Measurements from ENCODE around the gene TLN1. TPM values are rescaled to one million over a fixed set of nuclear protein-coding genes. Genes with fewer than 3 reads are reported as not detected.
A peak's percentile ranks its signal among the peaks of the same experiment; 100 is the strongest.

Gene TLN1, protein sequence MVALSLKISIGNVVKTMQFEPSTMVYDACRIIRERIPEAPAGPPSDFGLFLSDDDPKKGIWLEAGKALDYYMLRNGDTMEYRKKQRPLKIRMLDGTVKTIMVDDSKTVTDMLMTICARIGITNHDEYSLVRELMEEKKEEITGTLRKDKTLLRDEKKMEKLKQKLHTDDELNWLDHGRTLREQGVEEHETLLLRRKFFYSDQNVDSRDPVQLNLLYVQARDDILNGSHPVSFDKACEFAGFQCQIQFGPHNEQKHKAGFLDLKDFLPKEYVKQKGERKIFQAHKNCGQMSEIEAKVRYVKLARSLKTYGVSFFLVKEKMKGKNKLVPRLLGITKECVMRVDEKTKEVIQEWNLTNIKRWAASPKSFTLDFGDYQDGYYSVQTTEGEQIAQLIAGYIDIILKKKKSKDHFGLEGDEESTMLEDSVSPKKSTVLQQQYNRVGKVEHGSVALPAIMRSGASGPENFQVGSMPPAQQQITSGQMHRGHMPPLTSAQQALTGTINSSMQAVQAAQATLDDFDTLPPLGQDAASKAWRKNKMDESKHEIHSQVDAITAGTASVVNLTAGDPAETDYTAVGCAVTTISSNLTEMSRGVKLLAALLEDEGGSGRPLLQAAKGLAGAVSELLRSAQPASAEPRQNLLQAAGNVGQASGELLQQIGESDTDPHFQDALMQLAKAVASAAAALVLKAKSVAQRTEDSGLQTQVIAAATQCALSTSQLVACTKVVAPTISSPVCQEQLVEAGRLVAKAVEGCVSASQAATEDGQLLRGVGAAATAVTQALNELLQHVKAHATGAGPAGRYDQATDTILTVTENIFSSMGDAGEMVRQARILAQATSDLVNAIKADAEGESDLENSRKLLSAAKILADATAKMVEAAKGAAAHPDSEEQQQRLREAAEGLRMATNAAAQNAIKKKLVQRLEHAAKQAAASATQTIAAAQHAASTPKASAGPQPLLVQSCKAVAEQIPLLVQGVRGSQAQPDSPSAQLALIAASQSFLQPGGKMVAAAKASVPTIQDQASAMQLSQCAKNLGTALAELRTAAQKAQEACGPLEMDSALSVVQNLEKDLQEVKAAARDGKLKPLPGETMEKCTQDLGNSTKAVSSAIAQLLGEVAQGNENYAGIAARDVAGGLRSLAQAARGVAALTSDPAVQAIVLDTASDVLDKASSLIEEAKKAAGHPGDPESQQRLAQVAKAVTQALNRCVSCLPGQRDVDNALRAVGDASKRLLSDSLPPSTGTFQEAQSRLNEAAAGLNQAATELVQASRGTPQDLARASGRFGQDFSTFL (N-terminal part only)
- 18.4 TPM for polyA plus RNA-seq (2013, experiment 1 of 2)
- 18.5 TPM for polyA plus RNA-seq (2013, experiment 2 of 2)

GRCh38 chr9:35732185-35732799, at the start of gene TLN1, which contains the start of gene CREB3:
Gene TLN1, minus strand, starts transcription at chr9:35732195. Its CDS starts 6,501 bp downstream, at chr9:35725694.
Gene CREB3, plus strand, starts transcription at chr9:35732666. Its CDS starts 107 bp downstream, at chr9:35732773.
- WGBS, 2 donors (ENCODE audit: extremely low coverage in 2 of 2, insufficient read length in 2 of 2, insufficient replicate concordance in 1 of 2) = no CpG with 5 or more reads among the region's 49 CpGs
- Histone ChIP-seq H3K27me3 (ENCODE audit: control insufficient read depth in 3 of 3, insufficient read depth in 3 of 3, low read depth in 1 of 3, low read length in 3 of 3) (no peaks in the 10 kb centered on the region), H3K4ac (ENCODE audit: low read length) (no peak within 1 kb of the TSS), H2BK120ac (ENCODE audit: low read depth, low read length) (no peak within 1 kb of the TSS), H2BK12ac (ENCODE audit: low read length) (no peak within 1 kb of the TSS), H3K18ac (ENCODE audit: low read length) (peak within 1 kb of the TSS; percentile 92), H3K79me1 (ENCODE audit: low read depth, low read length) (no peaks in the 10 kb centered on the region), H4K91ac (ENCODE audit: low read depth, low read length, poor library complexity) (no peak within 1 kb of the TSS), H3K9me3 (replicated peaks in 1 of 2; ENCODE audit: control insufficient read depth in 2 of 2, insufficient read depth in 1 of 2, low read depth in 1 of 2, low read length in 2 of 2) (no peaks in the 10 kb centered on the region), H4K8ac (ENCODE audit: low read depth, low read length) (no peak within 1 kb of the TSS), H2AFZ (ENCODE audit: low read length) (peak within 1 kb of the TSS; percentile 90), H3K4me2 (ENCODE audit: insufficient read depth, low read length, poor library complexity, severe bottlenecking) (peak within 1 kb of the TSS; percentile 76), H3K36me3 (replicated peaks in 1 of 2; ENCODE audit: control insufficient read depth in 2 of 2, insufficient read depth in 2 of 2, low read length in 2 of 2) (peaks cover 25 to 51% of the 10 kb centered on the region in 2 donors), H3K4me3 (ENCODE audit: low read length in 2 of 2) (peak within 1 kb of the TSS; percentile 74 to 97), H3K27ac (replicated peaks; ENCODE audit: low read length) (peak within 1 kb of the TSS; percentile 98), H3K23ac (ENCODE audit: low read depth, low read length, poor library complexity) (peak within 1 kb of the TSS; percentile 37), H2AK5ac (ENCODE audit: low read depth, low read length) (peak within 1 kb of the TSS; percentile 20), H2BK15ac (ENCODE audit: low read length) (peak within 1 kb of the TSS; percentile 19), H2BK5ac (ENCODE audit: low read length) (peak within 1 kb of the TSS; percentile 16), H3K14ac (ENCODE audit: low read length) (peak within 1 kb of the TSS; percentile 50), H3K4me1 (ENCODE audit: control insufficient read depth in 2 of 2, insufficient read depth in 1 of 2, low read depth in 1 of 2, low read length in 2 of 2) (peaks cover 38 to 48% of the 10 kb centered on the region in 2 donors), H3K9ac (ENCODE audit: low read depth, low read length, poor library complexity) (peak within 1 kb of the TSS; percentile 96)
- peak; percentile 95 for DNase-seq (ENCODE audit: low spot score)

GRCh38 chr9:35781066-35781465, 49.1 kb upstream of the TLN1 start:
- Histone ChIP-seq H2BK15ac (ENCODE audit: low read length) (no peak overlapping the region), H2AK5ac (ENCODE audit: low read depth, low read length) (no peak overlapping the region), H3K79me1 (ENCODE audit: low read depth, low read length) (no peaks in the 10 kb centered on the region), H2BK5ac (ENCODE audit: low read length) (no peak overlapping the region), H3K9ac (ENCODE audit: low read depth, low read length, poor library complexity) (no peak overlapping the region), H3K27ac (replicated peaks; ENCODE audit: low read length) (no peak overlapping the region), H3K23ac (ENCODE audit: low read depth, low read length, poor library complexity) (no peak overlapping the region), H3K4me3 (ENCODE audit: low read length in 2 of 2) (no peak overlapping the region), H3K27me3 (ENCODE audit: control insufficient read depth in 3 of 3, insufficient read depth in 3 of 3, low read depth in 1 of 3, low read length in 3 of 3) (no peaks in the 10 kb centered on the region), H3K18ac (ENCODE audit: low read length) (no peak overlapping the region), H3K4ac (ENCODE audit: low read length) (no peak overlapping the region), H3K4me1 (ENCODE audit: control insufficient read depth in 2 of 2, insufficient read depth in 1 of 2, low read depth in 1 of 2, low read length in 2 of 2) (peaks cover 2 to 5% of the 10 kb centered on the region in 2 donors), H2BK120ac (ENCODE audit: low read depth, low read length) (no peak overlapping the region), H3K9me3 (replicated peaks in 1 of 2; ENCODE audit: control insufficient read depth in 2 of 2, insufficient read depth in 1 of 2, low read depth in 1 of 2, low read length in 2 of 2) (no peaks in the 10 kb centered on the region), H2BK12ac (ENCODE audit: low read length) (no peak overlapping the region), H4K91ac (ENCODE audit: low read depth, low read length, poor library complexity) (no peak overlapping the region), H3K4me2 (ENCODE audit: insufficient read depth, low read length, poor library complexity, severe bottlenecking) (no peak overlapping the region), H3K36me3 (replicated peaks in 1 of 2; ENCODE audit: control insufficient read depth in 2 of 2, insufficient read depth in 2 of 2, low read length in 2 of 2) (peaks cover 0 to 2% of the 10 kb centered on the region in 2 donors), H3K14ac (ENCODE audit: low read length) (no peak overlapping the region), H4K8ac (ENCODE audit: low read depth, low read length) (no peak overlapping the region), H2AFZ (ENCODE audit: low read length) (no peak overlapping the region)
- no CpG with 5 or more reads among the region's 2 CpGs for WGBS, 2 donors (ENCODE audit: extremely low coverage in 2 of 2, insufficient read length in 2 of 2, insufficient replicate concordance in 1 of 2)
- DNase-seq (ENCODE audit: low spot score) = no peak

GRCh38 chr9:35778496-35778895, 46.5 kb upstream of the TLN1 start:
- Histone ChIP-seq H3K9me3 (replicated peaks in 1 of 2; ENCODE audit: control insufficient read depth in 2 of 2, insufficient read depth in 1 of 2, low read depth in 1 of 2, low read length in 2 of 2) (no peaks in the 10 kb centered on the region), H3K4me3 (ENCODE audit: low read length in 2 of 2) (no peak overlapping the region), H2AK5ac (ENCODE audit: low read depth, low read length) (no peak overlapping the region), H3K4me2 (ENCODE audit: insufficient read depth, low read length, poor library complexity, severe bottlenecking) (no peak overlapping the region), H2BK120ac (ENCODE audit: low read depth, low read length) (no peak overlapping the region), H3K79me1 (ENCODE audit: low read depth, low read length) (no peaks in the 10 kb centered on the region), H3K14ac (ENCODE audit: low read length) (no peak overlapping the region), H3K4ac (ENCODE audit: low read length) (no peak overlapping the region), H3K23ac (ENCODE audit: low read depth, low read length, poor library complexity) (no peak overlapping the region), H3K36me3 (replicated peaks in 1 of 2; ENCODE audit: control insufficient read depth in 2 of 2, insufficient read depth in 2 of 2, low read length in 2 of 2) (no peaks in the 10 kb centered on the region), H2BK15ac (ENCODE audit: low read length) (no peak overlapping the region), H3K4me1 (ENCODE audit: control insufficient read depth in 2 of 2, insufficient read depth in 1 of 2, low read depth in 1 of 2, low read length in 2 of 2) (peaks cover 10 to 18% of the 10 kb centered on the region in 2 donors), H2BK5ac (ENCODE audit: low read length) (no peak overlapping the region), H2BK12ac (ENCODE audit: low read length) (no peak overlapping the region), H3K9ac (ENCODE audit: low read depth, low read length, poor library complexity) (no peak overlapping the region), H3K27me3 (ENCODE audit: control insufficient read depth in 3 of 3, insufficient read depth in 3 of 3, low read depth in 1 of 3, low read length in 3 of 3) (no peaks in the 10 kb centered on the region), H3K27ac (replicated peaks; ENCODE audit: low read length) (no peak overlapping the region), H3K18ac (ENCODE audit: low read length) (no peak overlapping the region), H4K8ac (ENCODE audit: low read depth, low read length) (no peak overlapping the region), H4K91ac (ENCODE audit: low read depth, low read length, poor library complexity) (no peak overlapping the region), H2AFZ (ENCODE audit: low read length) (peak overlapping the region; percentile 39)
- DNase-seq (ENCODE audit: low spot score) = no peak
- no CpG with 5 or more reads among the region's 3 CpGs for WGBS, 2 donors (ENCODE audit: extremely low coverage in 2 of 2, insufficient read length in 2 of 2, insufficient replicate concordance in 1 of 2)

Measured in neuronal stem cell (in vitro differentiated cells).